Measurements from ENCODE around the gene SH3RF3.

- TF ChIP-seq KLF13 (CRISPR knock-in tag; IDR thresholded peaks at IDR 0.05) (no peak), ZFX (CRISPR knock-in tag; IDR thresholded peaks at IDR 0.05; ENCODE audit: low read depth) (no peak), BCL3 (CRISPR knock-in tag; IDR thresholded peaks at IDR 0.05) (no peak), TRIM24 (CRISPR knock-in tag; IDR thresholded peaks at IDR 0.05) (no peak), ZNF512 (CRISPR knock-in tag; IDR thresholded peaks at IDR 0.05) (no peak), NR2C2 (CRISPR knock-in tag; IDR thresholded peaks at IDR 0.05; ENCODE audit: borderline replicate concordance) (no peak), CTCF (CRISPR knock-in tag; IDR thresholded peaks at IDR 0.05) (no peak), ETV6 (CRISPR knock-in tag; conservative IDR thresholded peaks at IDR 0.05) (no peak), FOXO4 (CRISPR knock-in tag; conservative IDR thresholded peaks at IDR 0.05) (no peak), GTF3A (CRISPR knock-in tag; conservative IDR thresholded peaks at IDR 0.05) (no peak), YEATS2 (CRISPR knock-in tag; IDR thresholded peaks at IDR 0.05; ENCODE audit: borderline replicate concordance) (no peak)
Observed at GRCh38 chr2:109094144-109094543, 34.9 kb upstream of the SH3RF3 start.
